H9 (cell line): ENCODE data around the gene PNMA6E. TPM values are rescaled to one million over a fixed set of nuclear protein-coding genes. Genes with fewer than 3 reads are reported as not detected.

Experiments used
- DNase-seq: peaks from one replicate; pipeline ENCODE4 v3.0.0-alpha.2; 2017
- H2AFZ ChIP-seq: one replicate; pipeline ENCODE4 v1.6.1; 2013; ENCODE audit warnings: mild to moderate bottlenecking, low read length, control low read depth, moderate library complexity
- H2AK5ac ChIP-seq: 2 replicates; pipeline ENCODE4 v1.6.1; 2013; ENCODE audit warnings: low read length, control low read depth, mixed read lengths; ENCODE audit not compliant: insufficient read length
- H2BK120ac ChIP-seq: one replicate; pipeline ENCODE4 v1.6.1; 2013; ENCODE audit warnings: low read depth, mild to moderate bottlenecking, low read length, control low read depth, inconsistent platforms; ENCODE audit not compliant: poor library complexity, severe bottlenecking
- H2BK12ac ChIP-seq: 2 replicates; pipeline ENCODE4 v1.6.1; 2013; ENCODE audit warnings: low read length, control low read depth, mixed read lengths, low read depth; ENCODE audit not compliant: insufficient read length
- H2BK15ac ChIP-seq: 2 replicates; pipeline ENCODE4 v1.6.1; 2013; ENCODE audit warnings: low read depth, low read length, control low read depth
- H2BK20ac ChIP-seq: one replicate; pipeline ENCODE4 v1.6.1; 2013; ENCODE audit warnings: low read depth, mild to moderate bottlenecking, low read length, control low read depth, inconsistent platforms; ENCODE audit not compliant: poor library complexity, severe bottlenecking
- H2BK5ac ChIP-seq: 2 replicates; pipeline ENCODE4 v1.6.1; 2013; ENCODE audit warnings: low read length, control low read depth, mixed read lengths; ENCODE audit not compliant: insufficient read length
- H3K14ac ChIP-seq: 2 replicates; pipeline ENCODE4 v1.6.1; 2013; ENCODE audit warnings: low read length, control low read depth; ENCODE audit not compliant: insufficient read depth
- H3K18ac ChIP-seq: 2 replicates; pipeline ENCODE4 v1.6.1; 2013; ENCODE audit warnings: low read depth, mild to moderate bottlenecking, mixed read lengths, low read length, control low read depth; ENCODE audit not compliant: insufficient read length
- H3K23ac ChIP-seq: 2 replicates; pipeline ENCODE4 v1.6.1; 2013; ENCODE audit warnings: low read length, control low read depth, mixed read lengths, low read depth; ENCODE audit not compliant: insufficient read length
- H3K23me2 ChIP-seq: 2 replicates; pipeline ENCODE4 v1.6.1; 2013; ENCODE audit warnings: low read depth, mild to moderate bottlenecking, mixed read lengths, low read length, control low read depth; ENCODE audit not compliant: insufficient read length, poor library complexity, severe bottlenecking
- H3K27ac ChIP-seq: 2 replicates; pipeline ENCODE4 v1.5.1; 2013; ENCODE audit warnings: low read length, control low read depth, mixed read lengths, low read depth; ENCODE audit not compliant: insufficient read length
- H3K27me3 ChIP-seq: 2 replicates; pipeline ENCODE4 v1.6.1; 2013; ENCODE audit warnings: low read length, control low read depth, inconsistent platforms; ENCODE audit not compliant: insufficient read depth
- H3K4ac ChIP-seq: 2 replicates; pipeline ENCODE4 v1.6.1; 2013; ENCODE audit warnings: low read depth, mild to moderate bottlenecking, control low read depth, inconsistent platforms, low read length, moderate library complexity
- H3K4me1 ChIP-seq: 2 replicates; pipeline ENCODE4 v1.6.1; 2013; ENCODE audit warnings: low read length, control low read depth, inconsistent platforms; ENCODE audit not compliant: insufficient read depth
- H3K4me2 ChIP-seq: 2 replicates; pipeline ENCODE4 v1.6.1; 2013; ENCODE audit warnings: low read length, control low read depth, mixed read lengths; ENCODE audit not compliant: insufficient read length, insufficient read depth
- H3K56ac ChIP-seq: 2 replicates; pipeline ENCODE4 v1.6.1; 2013; ENCODE audit warnings: low read depth, mild to moderate bottlenecking, mixed read lengths, low read length, control low read depth; ENCODE audit not compliant: insufficient read length
- H3K79me1 ChIP-seq: 2 replicates; pipeline ENCODE4 v1.6.1; 2013; ENCODE audit warnings: low read depth, mild to moderate bottlenecking, moderate library complexity, low read length, control low read depth, inconsistent platforms; ENCODE audit not compliant: insufficient read depth, poor library complexity, severe bottlenecking
- H3K79me2 ChIP-seq: 2 replicates; pipeline ENCODE4 v1.6.1; 2013; ENCODE audit warnings: low read length, control low read depth, inconsistent platforms; ENCODE audit not compliant: insufficient read depth
- H3K9ac ChIP-seq: 2 replicates; pipeline ENCODE4 v1.6.1; 2013; ENCODE audit warnings: low read length, control low read depth, mixed read lengths; ENCODE audit not compliant: insufficient read length; ENCODE audit errors: extremely low read depth
- H3K9me3 ChIP-seq: one replicate; pipeline ENCODE4 v1.6.1; 2013; ENCODE audit warnings: low read depth, low read length, inconsistent platforms; ENCODE audit not compliant: control insufficient read depth
- H3T11ph ChIP-seq: one replicate; pipeline ENCODE4 v1.6.1; 2013; ENCODE audit warnings: mild to moderate bottlenecking, low read length, control low read depth, inconsistent platforms
- H4K20me1 ChIP-seq: one replicate; pipeline ENCODE4 v1.6.1; 2013; ENCODE audit not compliant: control insufficient read depth, insufficient read length, insufficient read depth
- H4K5ac ChIP-seq: 2 replicates; pipeline ENCODE4 v1.6.1; 2013; ENCODE audit warnings: low read depth, mild to moderate bottlenecking, mixed read lengths, low read length, control low read depth; ENCODE audit not compliant: insufficient read length
- H4K8ac ChIP-seq: replicated peaks from 2 replicates; pipeline ENCODE4 v1.6.1; 2013; ENCODE audit warnings: low read length, control low read depth, mixed read lengths, low read depth; ENCODE audit not compliant: insufficient read length
- H4K91ac ChIP-seq: 2 replicates; pipeline ENCODE4 v1.6.1; 2013; ENCODE audit warnings: low read depth, mild to moderate bottlenecking, moderate library complexity, mixed read lengths, low read length, control low read depth; ENCODE audit not compliant: insufficient read length
- H3K27ac Mint-ChIP-seq, 3 experiments: 2 replicates in 2 of 3; 3 replicates in 1 of 3; pipeline ENCODE4 v1.8.0; 2020 to 2021; ENCODE audit warnings: mixed read lengths in 3 of 3, mild to moderate bottlenecking in 1 of 3, moderate library complexity in 1 of 3
- H3K27me3 Mint-ChIP-seq: 2 replicates; pipeline ENCODE4 v1.8.0; 2021; ENCODE audit warnings: low read depth, mild to moderate bottlenecking, moderate library complexity, mixed read lengths
- H3K36me3 Mint-ChIP-seq, 3 experiments: 2 replicates in 2 of 3; 3 replicates in 1 of 3; pipeline ENCODE4 v1.8.0; 2020 to 2021; ENCODE audit warnings: low read depth in 3 of 3, mixed read lengths in 3 of 3; ENCODE audit not compliant: insufficient read depth in 1 of 3
- H3K4me1 Mint-ChIP-seq, 2 experiments: 2 replicates each; pipeline ENCODE4 v1.8.0; 2020; ENCODE audit warnings: mixed read lengths in 2 of 2
- H3K4me3 Mint-ChIP-seq, 2 experiments: 2 replicates in 1 of 2; 3 replicates in 1 of 2; pipeline ENCODE4 v1.8.0; 2020 to 2021; ENCODE audit warnings: mild to moderate bottlenecking in 2 of 2, mixed read lengths in 2 of 2, moderate library complexity in 1 of 2
- H3K9me3 Mint-ChIP-seq, 2 experiments: 2 replicates in 1 of 2; 3 replicates in 1 of 2; pipeline ENCODE4 v1.8.0; 2020; ENCODE audit warnings: mild to moderate bottlenecking in 2 of 2, mixed read lengths in 2 of 2, moderate library complexity in 1 of 2
- CTCF ChIP-seq: fragments of 200-600 bp; sonication (generic); conservative IDR thresholded peaks from 3 replicates; pipeline ENCODE4 v1.8.0; 2021; ENCODE audit warnings: antibody characterized with exemption, mild to moderate bottlenecking
- WGBS: extraction: QIAGEN DNeasy Blood & Tissue Kit; methylation state at CpG from one replicate; pipeline ENCODE4 v1.1.7; 2013; ENCODE audit warnings: missing lambda C conversion rate, low lambda C conversion rate, mixed read lengths; ENCODE audit not compliant: insufficient read length; ENCODE audit errors: extremely low coverage; 5-methylcytosine and 5-hydroxymethylcytosine counted together
- total RNA-seq: library from RNA; stranded (reverse); gene quantifications from 2 replicates; pipeline ENCODE4 v1.2.1, GENCODE V29; 2021

Gene PNMA6E
- total RNA-seq, 1 experiment from 2014 or later = not detected

- no peak overlapping the region for H3K27ac Mint-ChIP-seq
- H2BK20ac ChIP-seq = no peak overlapping the region
- no peaks in the 10 kb centered on the region for H3K4me1 Mint-ChIP-seq
- no peak overlapping the region for H3K56ac ChIP-seq
- no peak overlapping the region for H3K23ac ChIP-seq
- no peak overlapping the region for H4K8ac ChIP-seq
- H3K4me1 ChIP-seq = no peaks in the 10 kb centered on the region
- H2AK5ac ChIP-seq = no peak overlapping the region
- H3K4me3 Mint-ChIP-seq = no peak overlapping the region
- H3K4ac ChIP-seq = no peak overlapping the region
- peaks cover 7 to 10% (median 10%) of the 10 kb centered on the region in 3 experiments for H3K36me3 Mint-ChIP-seq
- H4K5ac ChIP-seq = no peak overlapping the region
- no peak overlapping the region for H2BK120ac ChIP-seq
- DNase-seq = peak; percentile 70
- no peaks in the 10 kb centered on the region for H3K27me3 ChIP-seq
- H4K20me1 ChIP-seq = no peaks in the 10 kb centered on the region
- no peak overlapping the region for H2BK15ac ChIP-seq
- H2BK5ac ChIP-seq = no peak overlapping the region
- peaks cover 10% of the 10 kb centered on the region for H3K9me3 ChIP-seq
- peaks cover 36% of the 10 kb centered on the region for H3K27me3 Mint-ChIP-seq
- H2BK12ac ChIP-seq = no peak overlapping the region
- no peak overlapping the region for H3K18ac ChIP-seq
- no peak overlapping the region for H3K27ac ChIP-seq
- H3K23me2 ChIP-seq = no peaks in the 10 kb centered on the region
- no CpG with 5 or more reads among the region's 60 CpGs for WGBS
- no peak overlapping the region for H3K14ac ChIP-seq
- H3K9ac ChIP-seq = no peak overlapping the region
- no peak overlapping the region for H3K4me2 ChIP-seq
- no peak overlapping the region for H2AFZ ChIP-seq
- H3K79me2 ChIP-seq = no peaks in the 10 kb centered on the region
- no peaks in the 10 kb centered on the region for H3K79me1 ChIP-seq
- no peak; the same call in none of the 3 replicates for TF ChIP-seq CTCF
- peaks cover 65 to 79% of the 10 kb centered on the region in 2 experiments for H3K9me3 Mint-ChIP-seq
- H4K91ac ChIP-seq = no peak overlapping the region
- no peak overlapping the region for H3T11ph ChIP-seq
These were observed 711 bp downstream of the PNMA6E start for GRCh38 chrX:153400146-153401132.
